Measurements from ENCODE around the gene TMEM161A. TPM values are rescaled to one million over a fixed set of nuclear protein-coding genes. Genes with fewer than 3 reads are reported as not detected.
A peak's percentile ranks its signal among the peaks of the same experiment; 100 is the strongest.

TMEM161A gene
- total and polyA plus RNA-seq, 2 of the 13 experiments (the other 11 are each of a cell fraction or from before 2014, with no cell fraction given): 25.9 to 31.4 TPM

- Histone ChIP-seq H2AFZ (ENCODE audit: low read length) (no peak overlapping the region), H3K36me3 (replicated peaks in 1 of 2; ENCODE audit: control insufficient read depth in 1 of 2, insufficient read depth in 2 of 2, low read length in 2 of 2) (no peaks in the 10 kb centered on the region), H3K4me3 (replicated peaks in 1 of 3; ENCODE audit: insufficient read depth in 1 of 3, low read depth in 2 of 3, low read length in 3 of 3) (no peak overlapping the region), H3K27me3 (ENCODE audit: control insufficient read depth in 1 of 2, insufficient read depth in 2 of 2, low read length in 2 of 2) (no peaks in the 10 kb centered on the region), H3K9ac (ENCODE audit: insufficient read depth, low read depth, low read length) (no peak overlapping the region), H3K4me2 (ENCODE audit: low read depth, low read length) (no peak overlapping the region), H4K20me1 (ENCODE audit: insufficient read depth, low read length) (no peaks in the 10 kb centered on the region), H3K79me2 (ENCODE audit: insufficient read depth, low read length) (no peaks in the 10 kb centered on the region), H3K27ac (ENCODE audit: extremely low read length, insufficient read depth, low read length) (peak overlapping the region; percentile 46), H3K4me1 (ENCODE audit: insufficient read depth, low read length) (peaks cover 59% of the 10 kb centered on the region), H3K9me3 (ENCODE audit: low read length) (no peaks in the 10 kb centered on the region)
- in situ Hi-C loops (cut with HindIII; ENCODE audit: extremely low pct_ligation_motif_present, low pct_unique_long_range_greater_than_20kb): no loop called here
- no TSS peak for BruUV-seq (replicated peaks)
- intact Hi-C loops (cut with micrococcal nuclease; ENCODE audit: unreplicated experiment): no loop called here
- TF ChIP-seq NR2F1 (CRISPR knock-in tag; IDR thresholded peaks at IDR 0.05) (no peak), TBP (CRISPR knock-in tag; IDR thresholded peaks at IDR 0.05) (no peak), SPEN (CRISPR knock-in tag; IDR thresholded peaks at IDR 0.05; ENCODE audit: low read depth) (no peak), ZNF674 (CRISPR knock-in tag; IDR thresholded peaks at IDR 0.05; ENCODE audit: low read depth) (no peak), FIP1L1 (IDR thresholded peaks at IDR 0.05; ENCODE audit: borderline replicate concordance, insufficient read depth, low read depth, low read length) (no peak), SAP130 (CRISPR knock-in tag; IDR thresholded peaks at IDR 0.05; ENCODE audit: low read depth) (no peak), ZNF446 (CRISPR knock-in tag; IDR thresholded peaks at IDR 0.05) (no peak)
- TF ChIP-seq, protein P1, sequence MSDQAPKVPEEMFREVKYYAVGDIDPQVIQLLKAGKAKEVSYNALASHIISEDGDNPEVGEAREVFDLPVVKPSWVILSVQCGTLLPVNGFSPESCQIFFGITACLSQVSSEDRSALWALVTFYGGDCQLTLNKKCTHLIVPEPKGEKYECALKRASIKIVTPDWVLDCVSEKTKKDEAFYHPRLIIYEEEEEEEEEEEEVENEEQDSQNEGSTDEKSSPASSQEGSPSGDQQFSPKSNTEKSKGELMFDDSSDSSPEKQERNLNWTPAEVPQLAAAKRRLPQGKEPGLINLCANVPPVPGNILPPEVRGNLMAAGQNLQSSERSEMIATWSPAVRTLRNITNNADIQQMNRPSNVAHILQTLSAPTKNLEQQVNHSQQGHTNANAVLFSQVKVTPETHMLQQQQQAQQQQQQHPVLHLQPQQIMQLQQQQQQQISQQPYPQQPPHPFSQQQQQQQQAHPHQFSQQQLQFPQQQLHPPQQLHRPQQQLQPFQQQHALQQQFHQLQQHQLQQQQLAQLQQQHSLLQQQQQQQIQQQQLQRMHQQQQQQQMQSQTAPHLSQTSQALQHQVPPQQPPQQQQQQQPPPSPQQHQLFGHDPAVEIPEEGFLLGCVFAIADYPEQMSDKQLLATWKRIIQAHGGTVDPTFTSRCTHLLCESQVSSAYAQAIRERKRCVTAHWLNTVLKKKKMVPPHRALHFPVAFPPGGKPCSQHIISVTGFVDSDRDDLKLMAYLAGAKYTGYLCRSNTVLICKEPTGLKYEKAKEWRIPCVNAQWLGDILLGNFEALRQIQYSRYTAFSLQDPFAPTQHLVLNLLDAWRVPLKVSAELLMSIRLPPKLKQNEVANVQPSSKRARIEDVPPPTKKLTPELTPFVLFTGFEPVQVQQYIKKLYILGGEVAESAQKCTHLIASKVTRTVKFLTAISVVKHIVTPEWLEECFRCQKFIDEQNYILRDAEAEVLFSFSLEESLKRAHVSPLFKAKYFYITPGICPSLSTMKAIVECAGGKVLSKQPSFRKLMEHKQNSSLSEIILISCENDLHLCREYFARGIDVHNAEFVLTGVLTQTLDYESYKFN (CRISPR knock-in tag; conservative IDR thresholded peaks at IDR 0.05): no peak
- TF ChIP-seq, protein P2, sequence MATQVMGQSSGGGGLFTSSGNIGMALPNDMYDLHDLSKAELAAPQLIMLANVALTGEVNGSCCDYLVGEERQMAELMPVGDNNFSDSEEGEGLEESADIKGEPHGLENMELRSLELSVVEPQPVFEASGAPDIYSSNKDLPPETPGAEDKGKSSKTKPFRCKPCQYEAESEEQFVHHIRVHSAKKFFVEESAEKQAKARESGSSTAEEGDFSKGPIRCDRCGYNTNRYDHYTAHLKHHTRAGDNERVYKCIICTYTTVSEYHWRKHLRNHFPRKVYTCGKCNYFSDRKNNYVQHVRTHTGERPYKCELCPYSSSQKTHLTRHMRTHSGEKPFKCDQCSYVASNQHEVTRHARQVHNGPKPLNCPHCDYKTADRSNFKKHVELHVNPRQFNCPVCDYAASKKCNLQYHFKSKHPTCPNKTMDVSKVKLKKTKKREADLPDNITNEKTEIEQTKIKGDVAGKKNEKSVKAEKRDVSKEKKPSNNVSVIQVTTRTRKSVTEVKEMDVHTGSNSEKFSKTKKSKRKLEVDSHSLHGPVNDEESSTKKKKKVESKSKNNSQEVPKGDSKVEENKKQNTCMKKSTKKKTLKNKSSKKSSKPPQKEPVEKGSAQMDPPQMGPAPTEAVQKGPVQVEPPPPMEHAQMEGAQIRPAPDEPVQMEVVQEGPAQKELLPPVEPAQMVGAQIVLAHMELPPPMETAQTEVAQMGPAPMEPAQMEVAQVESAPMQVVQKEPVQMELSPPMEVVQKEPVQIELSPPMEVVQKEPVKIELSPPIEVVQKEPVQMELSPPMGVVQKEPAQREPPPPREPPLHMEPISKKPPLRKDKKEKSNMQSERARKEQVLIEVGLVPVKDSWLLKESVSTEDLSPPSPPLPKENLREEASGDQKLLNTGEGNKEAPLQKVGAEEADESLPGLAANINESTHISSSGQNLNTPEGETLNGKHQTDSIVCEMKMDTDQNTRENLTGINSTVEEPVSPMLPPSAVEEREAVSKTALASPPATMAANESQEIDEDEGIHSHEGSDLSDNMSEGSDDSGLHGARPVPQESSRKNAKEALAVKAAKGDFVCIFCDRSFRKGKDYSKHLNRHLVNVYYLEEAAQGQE (IDR thresholded peaks at IDR 0.05; ENCODE audit: borderline replicate concordance in 1 of 2, low read depth in 1 of 2, low read length in 2 of 2): no peak
- CTCF ChIA-PET (ENCODE audit: low intra/inter-chr PET ratio, low total read pairs): no interaction called here
- no peak for ATAC-seq
- 97% methylated on average over 25 of the region's 25 CpGs for WGBS (ENCODE audit: low lambda C conversion rate)
- POLR2A ChIA-PET: interaction anchor here (0.6 to 0.9 kb wide), 2 partner anchors 9 to 86 kb away, joined by 3 read pairs; partner anchors contain the start of genes BORCS8 and RFXANK
- FAIRE-seq: no peak
- no peak for DNase-seq (ENCODE audit: low spot score)
Observed at GRCh38 chr19:19106056-19106551, 32.2 kb downstream of the TMEM161A start.
